Natural killer cell (primary cell): ENCODE data around the gene COQ8A. TPM values are rescaled to one million over a fixed set of nuclear protein-coding genes. Genes with fewer than 3 reads are reported as not detected.
A peak's percentile ranks its signal among the peaks of the same experiment; 100 is the strongest.

Source experiments
- ATAC-seq, 3 donors: fragments of 150-1000 bp in 2 of 3; fragments of 200-7000 bp in 1 of 3; cut with Tn5 transposase; 1 replicate in 1 of 3; 2 replicates in 2 of 3; pipeline ENCODE4 v1.10.0; 2021; ENCODE audit warnings: mild to moderate bottlenecking in 2 of 3, moderate library complexity in 2 of 3
- DNase-seq, 2 donors: peaks; one replicate each; pipeline versions ENCODE4 v3.0.0 to v3.0.0-alpha.2; 2013 to 2021; ENCODE audit warnings: mixed read lengths in 1 of 2
- H3K27ac ChIP-seq: one replicate; pipeline ENCODE4 v1.5.1; 2013; ENCODE audit warnings: mild to moderate bottlenecking, low read length
- H3K27me3 ChIP-seq: one replicate; pipeline ENCODE4 v1.6.1; 2013; ENCODE audit warnings: low read length; ENCODE audit not compliant: control insufficient read depth, insufficient read depth
- H3K36me3 ChIP-seq: one replicate; pipeline ENCODE4 v1.6.1; 2013; ENCODE audit warnings: low read length; ENCODE audit not compliant: control insufficient read depth, insufficient read depth
- H3K4me1 ChIP-seq: one replicate; pipeline ENCODE4 v1.6.1; 2013; ENCODE audit warnings: low read length; ENCODE audit not compliant: control insufficient read depth, insufficient read depth
- H3K4me3 ChIP-seq: one replicate; pipeline ENCODE4 v1.5.1; 2013; ENCODE audit warnings: low read length
- H3K9me3 ChIP-seq: one replicate; pipeline ENCODE4 v1.6.1; 2013; ENCODE audit warnings: low read length; ENCODE audit not compliant: control insufficient read depth, insufficient read depth
- H3K27ac Mint-ChIP-seq, 2 donors: one replicate each; pipeline ENCODE4 v1.8.0; 2022; ENCODE audit warnings: mild to moderate bottlenecking in 2 of 2, mixed read lengths in 2 of 2, moderate library complexity in 1 of 2
- H3K27me3 Mint-ChIP-seq, 2 donors: one replicate each; pipeline ENCODE4 v1.8.0; 2022; ENCODE audit warnings: low read depth in 2 of 2, mixed read lengths in 2 of 2
- H3K36me3 Mint-ChIP-seq: one replicate; pipeline ENCODE4 v1.8.0; 2022; ENCODE audit warnings: mixed read lengths
- H3K4me1 Mint-ChIP-seq, 2 donors: one replicate each; pipeline ENCODE4 v1.8.0; 2022; ENCODE audit warnings: mixed read lengths in 2 of 2
- H3K4me3 Mint-ChIP-seq: one replicate; pipeline ENCODE4 v1.8.0; 2022; ENCODE audit warnings: mild to moderate bottlenecking, moderate library complexity, mixed read lengths
- H3K9me3 Mint-ChIP-seq, 2 donors: one replicate each; pipeline ENCODE4 v1.8.0; 2022; ENCODE audit warnings: mixed read lengths in 2 of 2
- CTCF ChIP-seq: fragments of 200-600 bp; IDR thresholded peaks from one replicate; pipeline ENCODE4 v1.8.0; 2022; ENCODE audit warnings: antibody characterized with exemption
- WGBS: methylation state at CpG from one replicate; pipeline ENCODE4 v1.1.7; 2013; ENCODE audit warnings: missing lambda C conversion rate; ENCODE audit not compliant: insufficient coverage; 5-methylcytosine and 5-hydroxymethylcytosine counted together
- intact Hi-C: fragments of 100-400 bp; cut with micrococcal nuclease; formaldehyde crosslinking; loops from one replicate; pipeline ENCODE4 v1.14.2; 2022
- total RNA-seq, 4 donors: library from RNA; stranded (reverse); fragments of 120-200 nt in 1 of 4; gene quantifications; one replicate each; pipeline versions ENCODE4 v1.2.3 to v1.2.4, GENCODE V29; 2013 to 2022

The COQ8A gene
- total RNA-seq, 3 donors from 2014 or later (not counting 1 experiment from before 2014, with no cell fraction given): 42.9 to 59.7 (median 56.2) TPM

GRCh38 chr1:226908913-226909312, 31.2 kb upstream of the COQ8A start:
- Mint-ChIP-seq H3K36me3 (no peaks in the 10 kb centered on the region), H3K27me3 (no peaks in the 10 kb centered on the region), H3K4me1 (no peaks in the 10 kb centered on the region), H3K9me3 (no peaks in the 10 kb centered on the region), H3K4me3 (no peak overlapping the region), H3K27ac (no peak overlapping the region)
- intact Hi-C loops: no loop called here
- no peaks in the 10 kb centered on the region for H3K4me1 ChIP-seq
- no CpG with 5 or more reads among the region's 1 CpG for WGBS
- TF ChIP-seq CTCF: no peak
- ATAC-seq (no peak), DNase-seq (no peak)
- H3K27ac ChIP-seq: no peak overlapping the region
- no peak overlapping the region for H3K4me3 ChIP-seq
- H3K36me3 ChIP-seq: no peaks in the 10 kb centered on the region
- no peaks in the 10 kb centered on the region for H3K9me3 ChIP-seq
- no peaks in the 10 kb centered on the region for H3K27me3 ChIP-seq

- 46% methylated on average over 13 of the region's 13 CpGs for WGBS
- ATAC-seq (peak in 2 of 3 donors; percentile 34 to 57), DNase-seq (peak in 1 of 2 donors; percentile 63)
- Mint-ChIP-seq H3K9me3 (no peaks in the 10 kb centered on the region), H3K27ac (no peak overlapping the region), H3K4me3 (no peak overlapping the region), H3K4me1 (no peaks in the 10 kb centered on the region), H3K27me3 (no peaks in the 10 kb centered on the region), H3K36me3 (no peaks in the 10 kb centered on the region)
- H3K4me3 ChIP-seq: no peak overlapping the region
- intact Hi-C loops: no loop called here
- no peaks in the 10 kb centered on the region for H3K9me3 ChIP-seq
- H3K36me3 ChIP-seq: no peaks in the 10 kb centered on the region
- TF ChIP-seq CTCF: no peak
- no peak overlapping the region for H3K27ac ChIP-seq
- H3K27me3 ChIP-seq: no peaks in the 10 kb centered on the region
- H3K4me1 ChIP-seq: no peaks in the 10 kb centered on the region
Observed at GRCh38 chr1:226912587-226913176, 27.4 kb upstream of the COQ8A start.

- Mint-ChIP-seq H3K27ac (no peak overlapping the region), H3K27me3 (no peaks in the 10 kb centered on the region), H3K4me1 (no peaks in the 10 kb centered on the region), H3K9me3 (no peaks in the 10 kb centered on the region), H3K4me3 (no peak overlapping the region), H3K36me3 (no peaks in the 10 kb centered on the region)
- WGBS: 61% methylated on average over 3 of the region's 3 CpGs
- Histone ChIP-seq H3K4me3 (no peak overlapping the region), H3K9me3 (no peaks in the 10 kb centered on the region), H3K27ac (no peak overlapping the region), H3K4me1 (no peaks in the 10 kb centered on the region), H3K27me3 (no peaks in the 10 kb centered on the region), H3K36me3 (no peaks in the 10 kb centered on the region)
- TF ChIP-seq CTCF: no peak
- intact Hi-C loops: no loop called here
- ATAC-seq: no peak
- DNase-seq: no peak
Observed at GRCh38 chr1:226915672-226915995, 24.5 kb upstream of the COQ8A start.

GRCh38 chr1:226916497-226916896, 23.6 kb upstream of the COQ8A start:
- H3K4me3 ChIP-seq: no peak overlapping the region
- TF ChIP-seq CTCF: no peak
- no peaks in the 10 kb centered on the region for H3K27me3 Mint-ChIP-seq
- H3K36me3 ChIP-seq: no peaks in the 10 kb centered on the region
- no peaks in the 10 kb centered on the region for H3K4me1 ChIP-seq
- ATAC-seq (no peak), DNase-seq (no peak)
- WGBS: 93% methylated on average over 1 of the region's 2 CpGs
- H3K27me3 ChIP-seq: no peaks in the 10 kb centered on the region
- no peak overlapping the region for H3K27ac ChIP-seq
- no peaks in the 10 kb centered on the region for H3K9me3 ChIP-seq
- H3K9me3 Mint-ChIP-seq: no peaks in the 10 kb centered on the region
- intact Hi-C loops: no loop called here
- H3K27ac Mint-ChIP-seq: no peak overlapping the region
- no peaks in the 10 kb centered on the region for H3K36me3 Mint-ChIP-seq
- H3K4me1 Mint-ChIP-seq: no peaks in the 10 kb centered on the region
- H3K4me3 Mint-ChIP-seq: no peak overlapping the region
